ENCODE data around the gene MAP2K1.
"Not testable (repeated sequence)": the region's sequence is repeated elsewhere in the genome, so short reads cannot be mapped to it uniquely, and the experiment has no call there.

The MAP2K1 gene

DNA sequence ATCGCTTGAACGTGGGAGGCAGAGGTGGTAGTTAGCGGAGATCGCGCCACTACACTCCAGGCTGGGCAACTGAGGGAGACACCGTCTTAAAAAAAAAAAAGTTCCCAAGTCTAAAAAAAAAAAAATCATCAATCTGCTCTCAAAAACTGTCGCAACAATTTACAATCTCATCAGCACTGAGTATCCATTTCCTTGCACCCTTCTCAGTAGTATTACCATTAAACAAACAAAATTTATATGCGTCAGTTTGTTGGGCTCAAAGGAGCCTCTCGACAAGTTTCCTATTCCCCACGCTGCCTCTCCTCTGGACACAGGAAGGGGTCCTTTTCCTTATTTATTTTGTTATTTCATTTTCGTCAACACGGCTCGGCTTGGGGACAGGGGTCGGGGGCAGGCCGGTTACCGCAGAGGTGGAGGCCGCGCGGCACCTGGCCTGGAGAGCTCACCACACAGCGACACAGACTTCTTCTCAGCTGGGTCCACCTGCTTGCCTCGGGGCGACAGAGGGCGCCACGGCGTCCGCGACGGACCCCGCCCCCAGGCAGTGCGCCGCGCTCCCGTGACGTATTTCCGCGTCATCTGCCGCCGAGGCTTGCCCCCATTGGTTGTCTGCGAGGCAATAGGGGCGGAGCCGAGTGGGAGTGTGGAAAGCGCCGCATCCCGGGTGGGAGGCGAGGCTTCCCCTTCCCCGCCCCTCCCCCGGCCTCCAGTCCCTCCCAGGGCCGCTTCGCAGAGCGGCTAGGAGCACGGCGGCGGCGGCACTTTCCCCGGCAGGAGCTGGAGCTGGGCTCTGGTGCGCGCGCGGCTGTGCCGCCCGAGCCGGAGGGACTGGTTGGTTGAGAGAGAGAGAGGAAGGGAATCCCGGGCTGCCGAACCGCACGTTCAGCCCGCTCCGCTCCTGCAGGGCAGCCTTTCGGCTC, at the start of gene MAP2K1:
Gene MAP2K1, plus strand, starts transcription at position 709 of the 920 bp plus-strand sequence. CDS start 436 bp downstream, outside the sequence.
- peak; percentile 92 to 99 (median 99) for DNase-seq

DNA sequence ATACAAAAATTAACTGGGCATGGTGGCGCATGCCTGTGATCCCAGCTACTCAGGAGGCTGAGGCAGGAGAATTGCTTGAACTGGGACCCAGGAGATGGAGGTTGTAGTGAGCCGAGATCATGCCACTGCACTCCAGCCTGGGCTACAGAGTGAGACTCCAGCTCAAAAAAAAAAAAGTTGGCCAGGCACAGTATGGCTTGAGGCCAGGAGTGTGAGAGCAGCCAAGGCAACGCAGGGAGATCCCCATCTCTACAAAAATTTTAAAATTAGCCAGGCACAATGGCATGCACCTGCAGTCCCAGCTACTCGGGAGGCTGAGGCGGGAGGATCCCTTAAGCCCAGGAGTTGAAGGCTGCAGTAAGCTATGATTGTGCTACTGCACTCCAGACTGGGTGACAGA, 38.2 kb upstream of the MAP2K1 start:
- not testable (repeated sequence) for DNase-seq

GRCh38 chr15:66356077-66356358, 30.7 kb upstream of the MAP2K1 start:
- no peak for DNase-seq

DNA sequence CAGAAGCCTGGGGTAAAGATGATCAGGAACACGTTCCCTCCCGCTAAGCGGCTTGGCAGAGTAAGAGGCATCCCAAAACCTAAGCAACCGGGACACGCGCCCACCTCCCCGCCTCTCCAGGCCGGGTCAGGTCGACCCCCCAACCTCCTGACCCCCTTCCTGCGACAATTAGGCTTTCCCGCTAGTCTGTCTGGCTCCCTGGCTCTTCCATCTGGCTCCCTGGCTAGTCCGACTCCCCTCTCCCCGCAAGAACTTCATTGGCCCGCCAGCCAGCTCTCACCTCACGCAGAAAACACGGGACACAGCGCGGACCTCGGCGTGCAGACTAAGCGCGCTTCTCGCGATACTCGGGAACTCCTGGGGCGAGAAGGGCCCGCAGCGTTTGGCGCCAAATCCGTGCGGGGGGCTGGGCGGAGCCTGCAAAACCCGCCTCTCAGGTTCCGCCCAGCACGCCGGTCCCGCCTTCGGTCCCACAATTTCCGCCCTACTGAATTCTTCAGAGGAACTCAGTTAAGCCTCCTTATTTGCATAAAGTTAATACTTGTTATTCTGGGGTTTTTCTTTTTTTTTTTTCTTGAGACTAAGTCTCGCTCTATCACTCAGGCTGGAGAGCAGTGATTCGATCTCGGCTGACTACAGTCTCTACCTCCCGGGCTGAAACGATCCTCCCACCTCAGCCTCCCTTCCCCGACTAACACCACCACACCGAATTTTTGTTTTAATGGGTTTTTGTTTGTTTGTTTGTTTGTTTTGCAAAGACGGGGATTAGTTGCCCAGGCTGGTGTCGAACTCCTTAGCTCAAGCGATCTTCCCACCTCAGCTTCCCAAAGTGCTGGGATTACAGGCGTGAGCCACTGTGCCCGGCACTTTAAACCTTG, 30.1 kb upstream of the MAP2K1 start, which contains the start of gene TIPIN:
Gene TIPIN, minus strand, starts transcription at position 327 of the 878 bp plus-strand sequence. CDS start 3,738 bp downstream, outside the sequence.
- DNase-seq = peak; percentile 89 to 99 (median 98)

- DNase-seq = no peak
Observed at GRCh38 chr15:66359740-66360139, 27.0 kb upstream of the MAP2K1 start.

GRCh38 chr15:66361745-66362460, 24.8 kb upstream of the MAP2K1 start:
- DNase-seq = not testable (repeated sequence)

GRCh38 chr15:66362776-66363175, 23.9 kb upstream of the MAP2K1 start:
- DNase-seq = no peak

DNA sequence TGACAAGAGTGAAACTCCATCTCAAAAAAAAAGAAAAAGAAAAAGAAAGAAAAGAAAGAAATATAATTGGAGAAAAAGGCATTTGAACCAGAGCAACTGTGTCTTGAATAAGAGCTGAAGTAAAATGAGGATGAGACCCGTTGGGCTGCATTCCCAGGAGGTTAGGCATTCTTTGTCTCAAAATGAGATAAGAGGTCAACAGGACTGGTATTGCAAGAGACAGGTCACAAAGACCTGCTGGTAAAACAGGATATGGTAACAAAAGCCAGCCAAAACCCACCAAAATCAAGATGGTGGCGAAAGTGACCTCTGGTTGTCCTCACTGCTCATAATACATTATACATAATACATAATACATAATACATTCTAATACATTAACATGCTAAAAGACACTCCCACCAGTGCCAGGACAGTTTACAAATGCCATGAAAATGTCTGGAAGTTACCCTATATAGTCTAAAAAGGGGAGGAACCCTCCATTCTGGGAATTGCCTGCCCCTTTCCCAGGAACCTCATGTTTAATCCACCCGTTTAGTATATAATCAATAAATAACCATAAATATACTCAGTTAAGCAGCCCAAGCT, 21.7 kb upstream of the MAP2K1 start:
- DNase-seq = no peak

DNA sequence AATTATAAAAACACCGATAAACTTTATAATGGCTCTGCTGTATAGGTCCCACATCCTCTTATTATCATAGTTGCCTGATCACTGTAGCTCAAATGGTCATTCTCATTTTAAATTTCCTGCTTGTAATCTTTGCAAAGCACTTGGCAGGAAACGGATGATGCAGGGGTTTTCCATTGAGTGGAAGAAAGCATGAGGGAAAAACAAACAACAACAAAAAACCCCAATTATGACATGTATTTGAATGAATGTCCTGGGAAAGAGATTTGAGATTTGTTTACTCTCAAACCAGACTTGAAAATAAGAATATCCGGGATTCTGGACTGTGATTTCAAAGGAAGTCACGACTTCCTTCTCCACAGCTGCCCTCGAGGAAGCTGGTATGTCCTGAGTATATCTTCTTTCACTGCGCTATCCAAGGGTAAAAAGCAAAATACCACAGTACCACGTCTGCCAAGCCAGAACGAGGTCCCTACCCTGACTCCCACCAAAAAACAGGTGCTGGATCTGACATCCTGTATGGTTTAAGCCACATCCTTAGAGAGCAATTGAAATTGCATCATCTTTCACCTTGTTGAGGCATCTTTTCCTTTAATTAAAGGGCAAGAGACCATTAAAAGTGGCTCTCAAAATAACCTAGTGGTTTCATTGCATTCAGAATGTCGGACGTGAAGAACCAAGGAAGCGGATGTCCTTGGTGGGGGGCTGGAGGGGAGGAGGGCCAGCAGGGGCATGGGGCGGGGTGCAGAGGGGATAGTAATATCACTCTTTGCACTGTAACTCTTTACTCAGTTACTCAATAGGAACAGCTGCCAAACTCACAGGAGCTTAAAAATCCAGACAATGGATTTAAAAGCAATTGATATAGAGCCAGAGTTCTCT, 16.7 kb upstream of the MAP2K1 start:
- DNase-seq = peak; percentile 10 to 55 (median 14)

DNA sequence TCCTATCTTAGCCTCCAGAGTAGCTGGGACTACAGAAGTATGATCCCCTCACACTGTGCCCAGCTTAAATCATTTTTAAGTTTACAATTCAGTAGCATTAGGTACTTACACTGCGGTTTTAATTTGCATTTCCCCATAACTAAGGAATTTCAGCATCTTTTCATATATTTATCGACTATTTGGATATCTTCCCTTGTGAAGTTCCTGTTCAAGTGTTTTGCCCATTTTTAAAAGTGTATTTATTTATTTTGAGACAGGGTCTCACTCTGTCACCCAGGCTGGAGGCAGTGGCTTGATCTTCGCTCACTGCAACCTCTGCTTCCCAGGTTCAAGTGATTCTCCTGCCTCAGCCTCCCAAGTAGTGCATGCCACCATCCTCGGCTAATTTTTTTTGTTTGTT, 12.5 kb upstream of the MAP2K1 start:
- no peak for DNase-seq

DNA sequence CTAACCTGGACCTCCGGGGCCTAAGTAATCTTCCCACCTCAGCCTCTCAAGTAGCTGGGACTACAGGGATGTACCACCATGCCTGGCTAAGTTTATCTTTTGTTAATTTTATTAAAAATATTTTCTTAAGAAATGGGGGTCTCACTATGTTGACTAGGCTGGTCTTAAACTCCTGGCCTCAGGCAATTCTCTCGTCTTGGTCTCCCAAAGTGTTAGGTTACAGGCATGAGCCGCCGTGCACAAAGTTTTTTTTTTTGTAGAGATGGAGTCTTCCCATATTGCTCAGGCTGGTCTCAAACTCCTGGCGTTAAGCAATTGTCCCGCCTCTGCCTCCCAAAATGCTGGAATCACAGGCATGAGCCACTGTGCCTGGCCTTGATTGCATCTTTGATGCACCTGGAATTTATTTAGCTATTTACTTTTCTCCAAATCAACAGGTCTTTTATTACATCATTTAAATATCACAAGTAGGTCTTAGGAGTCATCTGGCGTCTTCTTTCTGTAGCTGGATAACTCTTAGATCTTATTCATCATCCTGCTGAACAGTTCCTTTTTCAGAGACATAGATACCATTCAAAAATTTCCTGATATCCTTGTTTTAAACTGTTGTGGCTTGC, 7.8 kb upstream of the MAP2K1 start:
- DNase-seq = no peak

- not testable (repeated sequence) for DNase-seq
Observed at GRCh38 chr15:66381376-66381775, 5.3 kb upstream of the MAP2K1 start.

GRCh38 chr15:66387163-66388042, 691 bp downstream of the MAP2K1 start:
- peak; percentile 15 to 82 (median 78) for DNase-seq

DNA sequence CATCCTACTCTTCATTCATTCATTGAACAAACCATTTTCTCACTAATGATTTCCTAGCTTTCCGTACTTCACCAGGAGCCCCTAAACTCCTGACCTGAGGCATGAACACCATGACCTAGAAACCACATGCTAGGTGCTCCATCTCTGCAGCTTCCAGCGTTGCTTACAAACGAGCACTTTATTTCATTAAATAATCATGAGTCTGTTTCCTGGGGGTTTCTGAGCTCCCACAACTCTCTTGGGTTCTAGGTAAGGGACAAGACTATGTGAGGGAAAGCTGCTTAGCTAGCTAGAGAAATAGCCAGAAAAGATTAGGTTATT, 1.3 kb downstream of the MAP2K1 start:
- DNase-seq = no peak

- no peak for DNase-seq
Observed at GRCh38 chr15:66388576-66388975, 1.9 kb downstream of the MAP2K1 start.

DNA sequence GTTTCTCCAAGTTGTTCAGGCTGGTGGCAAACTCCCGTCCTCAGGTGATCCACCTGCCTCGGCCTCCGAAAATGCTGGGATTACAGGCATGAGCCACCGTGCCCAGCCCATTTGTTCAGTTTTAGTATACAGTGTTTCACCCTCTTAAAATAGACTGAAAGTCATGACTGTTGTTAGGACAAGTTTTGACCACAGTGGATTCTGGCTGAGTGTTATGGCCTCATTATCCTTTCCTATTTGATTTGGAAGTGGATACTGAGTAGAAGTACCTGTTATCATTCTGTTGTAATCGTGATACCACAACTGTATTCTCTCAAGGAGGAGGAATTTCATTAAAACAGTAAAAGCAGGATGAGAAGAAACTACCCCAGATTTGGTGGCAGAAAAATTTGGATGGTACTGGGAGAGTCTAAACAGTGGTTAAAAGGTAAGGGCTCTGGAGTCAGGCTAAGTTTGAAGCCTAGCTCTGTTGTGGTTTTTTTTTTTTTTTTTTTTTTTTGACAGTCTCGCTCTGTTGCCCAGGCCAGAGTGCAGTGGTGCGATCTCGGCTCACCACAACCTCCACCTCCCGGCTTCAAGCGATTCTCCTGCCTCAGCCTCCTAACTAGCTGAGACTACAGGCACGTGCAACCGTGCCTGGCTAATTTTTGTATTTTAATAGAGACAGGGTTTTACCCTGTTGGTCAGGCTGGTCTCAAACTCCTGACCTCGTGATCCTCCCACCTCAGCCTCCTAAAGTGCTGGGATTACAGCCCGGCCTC, 2.6 kb downstream of the MAP2K1 start:
- no peak for DNase-seq

DNA sequence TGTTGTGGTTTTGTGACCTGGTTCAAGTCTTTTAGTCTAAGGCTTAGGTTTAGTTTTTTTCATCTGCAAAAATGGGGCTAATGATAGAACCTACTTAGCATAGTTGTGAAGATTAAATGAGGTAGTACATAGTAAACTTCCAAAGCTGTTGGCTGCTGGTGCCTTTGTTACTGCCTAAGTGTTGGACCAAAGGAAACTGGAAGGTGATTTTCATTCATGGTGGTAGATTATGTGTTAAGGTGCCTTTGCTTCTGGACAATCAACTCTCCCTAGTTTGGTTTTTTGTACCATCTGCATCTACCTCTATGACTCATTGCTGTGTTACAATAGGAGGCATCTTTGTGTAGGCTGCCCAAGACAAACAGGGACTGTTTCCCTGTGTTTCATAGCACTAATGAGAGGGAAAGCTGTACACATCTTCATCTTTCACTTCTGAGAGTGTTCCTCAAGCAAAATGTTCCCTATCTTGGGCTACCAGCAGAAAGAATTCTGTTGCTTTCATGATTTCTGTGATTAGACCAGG, 3.2 kb downstream of the MAP2K1 start:
- DNase-seq = no peak

- DNase-seq = no peak
Observed at GRCh38 chr15:66390678-66391077, 4.0 kb downstream of the MAP2K1 start.

DNA sequence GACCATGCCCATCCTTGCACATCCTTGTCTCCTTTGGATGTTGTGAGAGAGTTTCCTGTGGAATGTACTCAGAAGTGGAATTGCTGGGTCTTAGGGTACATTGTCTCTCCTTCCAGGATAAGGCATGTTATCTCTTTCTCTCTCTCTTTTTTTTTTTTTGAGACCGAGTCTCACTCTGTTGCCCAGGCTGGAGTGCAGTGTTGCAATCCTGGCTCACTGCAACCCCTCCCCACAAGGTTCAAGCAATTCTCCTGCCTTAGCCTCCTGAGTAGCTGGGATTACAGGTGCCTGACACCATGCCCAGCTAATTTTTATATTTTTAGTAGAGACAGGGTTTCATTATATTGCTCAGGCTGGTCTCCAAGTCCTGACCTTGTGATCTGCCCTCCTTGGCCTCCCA, 6.3 kb downstream of the MAP2K1 start:
- not testable (repeated sequence) for DNase-seq

Data from NCI-H1417 (cell line).